Left lung (tissue), 10 donors: ENCODE results near the gene AP3S2. TPM values are rescaled to one million over a fixed set of nuclear protein-coding genes. Genes with fewer than 3 reads are reported as not detected.

Experiments used
- ATAC-seq: fragments of 200-7000 bp; cut with Tn5 transposase; one replicate; pipeline ENCODE4 v1.9.1; 2020; ENCODE audit warnings: moderate library complexity
- DNase-seq, 4 donors: peaks; one replicate each; pipeline ENCODE4 v3.0.0-alpha.2; 2013 to 2020
- H3K27ac ChIP-seq, 2 donors: fragments of 200-600 bp; sonication (generic) in 1 of 2; one replicate each; pipeline versions ENCODE4 v1.5.0 to v1.8.0; 2020 to 2021
- H3K27me3 ChIP-seq, 2 donors: fragments of 200-600 bp; sonication (generic) in 1 of 2; one replicate each; pipeline versions ENCODE4 v1.5.0 to v1.8.0; 2020 to 2021
- H3K36me3 ChIP-seq, 2 donors: fragments of 200-600 bp; sonication (generic) in 1 of 2; one replicate each; pipeline versions ENCODE4 v1.5.0 to v1.8.0; 2020 to 2021
- H3K4me1 ChIP-seq, 2 donors: fragments of 200-600 bp; one replicate each; pipeline ENCODE4 v1.8.0; 2021
- H3K4me3 ChIP-seq, 2 donors: fragments of 200-600 bp; sonication (generic) in 1 of 2; one replicate each; pipeline versions ENCODE4 v1.5.0 to v1.8.0; 2020 to 2021; ENCODE audit warnings: mild to moderate bottlenecking in 1 of 2
- H3K9me3 ChIP-seq, 2 donors: fragments of 200-600 bp; sonication (generic) in 1 of 2; one replicate each; pipeline versions ENCODE4 v1.5.0 to v1.8.0; 2020 to 2021
- intact Hi-C, 2 donors: fragments of 100-400 bp; cut with DNase I; formaldehyde crosslinking; loops; one replicate each; pipeline versions ENCODE4 v1.11.2 to v1.14.2; 2022
- polyA plus RNA-seq, 6 donors: library from polyadenylated mRNA; unstranded; fragments of 120-200 nt; gene quantifications; one replicate each; pipeline ENCODE4 v1.2.1, GENCODE V29; 2013; ENCODE audit not compliant: insufficient read length in 6 of 6
- total RNA-seq, 2 donors: library from RNA; stranded (reverse); fragmentation: NEBNext Ultra II Directional; extraction: Animal tissue kit (Norgen Biotek cat#: 25700); gene quantifications; one replicate each; pipeline ENCODE4 v1.2.1, GENCODE V29; 2021
- TF ChIP-seq, protein P1 (sequence below), 2 donors: fragments of 200-600 bp; sonication (generic) in 1 of 2; IDR thresholded peaks; one replicate each; pipeline versions ENCODE4 v1.5.0 to v1.8.0; 2021; ENCODE audit warnings: antibody characterized with exemption in 2 of 2
- donor health status: DM: no; HTN: yes; CAD: no.
- donor health status: DM: no; HTN: no; CAD: no.

AP3S2 gene
- total and polyA plus RNA-seq, 8 donors, result 27.1 to 39.5 (median 33.7) TPM

- H3K27me3 ChIP-seq, result no peaks in the 10 kb centered on the region
- DNase-seq (no peak), ATAC-seq (peak; percentile 34)
- intact Hi-C loops, result no loop called here
- H3K36me3 ChIP-seq, result peaks cover 0 to 13% of the 10 kb centered on the region in 2 donors
- no peaks in the 10 kb centered on the region for H3K9me3 ChIP-seq
- no peak overlapping the region for H3K4me3 ChIP-seq
- H3K4me1 ChIP-seq, result peaks cover 11 to 72% of the 10 kb centered on the region in 2 donors
- H3K27ac ChIP-seq, result peak overlapping the region; percentile 55 to 65
- TF ChIP-seq, protein P1, sequence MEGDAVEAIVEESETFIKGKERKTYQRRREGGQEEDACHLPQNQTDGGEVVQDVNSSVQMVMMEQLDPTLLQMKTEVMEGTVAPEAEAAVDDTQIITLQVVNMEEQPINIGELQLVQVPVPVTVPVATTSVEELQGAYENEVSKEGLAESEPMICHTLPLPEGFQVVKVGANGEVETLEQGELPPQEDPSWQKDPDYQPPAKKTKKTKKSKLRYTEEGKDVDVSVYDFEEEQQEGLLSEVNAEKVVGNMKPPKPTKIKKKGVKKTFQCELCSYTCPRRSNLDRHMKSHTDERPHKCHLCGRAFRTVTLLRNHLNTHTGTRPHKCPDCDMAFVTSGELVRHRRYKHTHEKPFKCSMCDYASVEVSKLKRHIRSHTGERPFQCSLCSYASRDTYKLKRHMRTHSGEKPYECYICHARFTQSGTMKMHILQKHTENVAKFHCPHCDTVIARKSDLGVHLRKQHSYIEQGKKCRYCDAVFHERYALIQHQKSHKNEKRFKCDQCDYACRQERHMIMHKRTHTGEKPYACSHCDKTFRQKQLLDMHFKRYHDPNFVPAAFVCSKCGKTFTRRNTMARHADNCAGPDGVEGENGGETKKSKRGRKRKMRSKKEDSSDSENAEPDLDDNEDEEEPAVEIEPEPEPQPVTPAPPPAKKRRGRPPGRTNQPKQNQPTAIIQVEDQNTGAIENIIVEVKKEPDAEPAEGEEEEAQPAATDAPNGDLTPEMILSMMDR (IDR thresholded peaks at IDR 0.05), result no peak
Measured at GRCh38 chr15:89827829-89828228, 66.0 kb downstream of the AP3S2 start.

GRCh38 chr15:89826671-89827655, 66.8 kb downstream of the AP3S2 start:
- H3K4me1 ChIP-seq, result peaks cover 11 to 80% of the 10 kb centered on the region in 2 donors
- no peak for DNase-seq
- no peaks in the 10 kb centered on the region for H3K9me3 ChIP-seq
- no peak overlapping the region for H3K4me3 ChIP-seq
- ATAC-seq, result no peak
- TF ChIP-seq, protein P1 (IDR thresholded peaks at IDR 0.05), result no peak
- H3K36me3 ChIP-seq, result peaks cover 0 to 4% of the 10 kb centered on the region in 2 donors
- H3K27ac ChIP-seq, result peak overlapping the region in 1 of 2 donors; percentile 23
- intact Hi-C loops, result no loop called here
- peaks cover 0 to 5% of the 10 kb centered on the region in 2 donors for H3K27me3 ChIP-seq

- no peaks in the 10 kb centered on the region for H3K9me3 ChIP-seq
- peak overlapping the region in 1 of 2 donors; percentile 81 for H3K27ac ChIP-seq
- intact Hi-C loops, result no loop called here
- no peak overlapping the region for H3K4me3 ChIP-seq
- peaks cover 0 to 10% of the 10 kb centered on the region in 2 donors for H3K27me3 ChIP-seq
- H3K4me1 ChIP-seq, result peaks cover 11 to 94% of the 10 kb centered on the region in 2 donors
- peak; percentile 4 for ATAC-seq
- TF ChIP-seq, protein P1 (IDR thresholded peaks at IDR 0.05), result no peak
- no peak for DNase-seq
- H3K36me3 ChIP-seq, result no peaks in the 10 kb centered on the region
Measured at GRCh38 chr15:89825271-89825940, 68.4 kb downstream of the AP3S2 start.

- Histone ChIP-seq H3K4me1 (peaks cover 11 to 90% of the 10 kb centered on the region in 2 donors), H3K27ac (peak overlapping the region in 1 of 2 donors; percentile 81), H3K4me3 (no peak overlapping the region), H3K9me3 (no peaks in the 10 kb centered on the region), H3K36me3 (no peaks in the 10 kb centered on the region), H3K27me3 (peaks cover 0 to 10% of the 10 kb centered on the region in 2 donors)
- ATAC-seq (no peak), DNase-seq (no peak)
- TF ChIP-seq, protein P1 (IDR thresholded peaks at IDR 0.05), result no peak
- intact Hi-C loops, result no loop called here
Measured at GRCh38 chr15:89824607-89824867, 69.3 kb downstream of the AP3S2 start.
